GM21737 (cell line): Measurements from ENCODE around the gene IMMP1L.
"Not testable (repeated sequence)": the region's sequence is repeated elsewhere in the genome, so short reads cannot be mapped to it uniquely, and the experiment has no call there.

Experiments used
- ATAC-seq: cut with Tn5 transposase; IDR thresholded peaks from one replicate; pipeline ENCODE4 v1.9.1; 2021; ENCODE audit warnings: mild to moderate bottlenecking, moderate library complexity; ENCODE audit not compliant: unreplicated experiment

Gene IMMP1L

GRCh38 chr11:31509429-31510345, at the start of gene IMMP1L, which contains the start of gene ELP4:
TSS of gene IMMP1L (minus strand) at chr11:31509622. CDS start at chr11:31463276, 46,346 bp downstream.
TSS of gene ELP4 (plus strand) at chr11:31509767. CDS start at chr11:31509785, 18 bp downstream.
- ATAC-seq, result peak; percentile 100

DNA sequence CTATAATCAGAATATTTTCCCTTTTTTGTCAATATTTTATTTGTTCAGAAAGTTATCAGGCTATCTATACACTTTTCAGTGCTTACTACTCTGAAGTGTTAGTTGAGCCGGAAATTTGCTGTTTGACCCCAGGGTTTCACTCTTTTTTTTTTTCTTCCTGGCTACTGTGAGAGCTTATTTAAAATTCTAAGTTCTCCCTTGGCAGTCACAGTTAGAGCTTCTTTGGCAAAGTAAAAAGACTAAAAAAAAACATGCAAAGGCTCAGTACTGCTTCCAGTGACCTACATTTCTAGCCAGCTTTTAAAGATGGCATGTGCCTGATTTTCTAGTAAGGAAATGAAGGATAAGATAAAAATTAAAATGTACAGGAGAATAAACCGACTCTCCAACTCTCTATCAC, 48.6 kb upstream of the IMMP1L start:
- no peak for ATAC-seq

GRCh38 chr11:31555938-31556337, 46.5 kb upstream of the IMMP1L start:
- ATAC-seq, result no peak

DNA sequence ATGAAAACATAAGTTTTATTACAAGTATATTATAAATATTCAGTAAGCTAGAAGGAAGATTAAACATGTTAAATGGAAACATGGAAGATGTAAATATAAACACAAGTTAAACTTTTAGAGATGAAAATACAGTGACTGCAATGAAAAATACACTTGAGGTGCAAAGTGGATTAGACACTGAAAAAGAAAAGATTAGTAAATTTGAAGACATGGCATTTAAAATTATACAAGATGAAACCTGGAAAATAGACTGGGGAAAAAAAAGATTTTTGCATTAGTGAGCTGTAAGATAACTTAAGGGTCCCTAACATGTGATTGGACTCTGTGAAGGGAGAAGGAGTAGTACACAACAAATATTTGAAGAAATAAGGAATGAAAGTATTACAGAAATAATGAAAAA, 33.4 kb upstream of the IMMP1L start:
- no peak for ATAC-seq

DNA sequence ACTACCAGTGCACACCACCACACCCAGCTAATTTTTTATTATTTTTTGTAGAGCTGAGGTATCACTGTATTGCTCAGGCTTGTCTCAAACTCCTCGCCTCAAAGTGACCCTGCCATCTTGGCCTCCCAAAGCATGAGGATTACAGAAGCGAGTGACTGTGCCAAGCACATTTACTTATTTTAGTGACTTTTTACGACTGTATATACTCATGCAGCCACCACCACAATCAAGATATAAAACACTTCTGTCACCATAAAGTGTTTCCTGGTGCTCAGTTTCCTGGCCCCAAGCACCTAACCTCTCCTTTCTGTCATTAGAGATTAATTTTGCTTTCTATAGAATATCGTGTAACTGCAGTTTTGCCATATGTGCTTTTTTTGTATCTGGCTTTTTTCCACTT, 26.1 kb upstream of the IMMP1L start:
- ATAC-seq, result no peak

GRCh38 chr11:31531293-31531692, 21.9 kb upstream of the IMMP1L start:
- ATAC-seq, result no peak

DNA sequence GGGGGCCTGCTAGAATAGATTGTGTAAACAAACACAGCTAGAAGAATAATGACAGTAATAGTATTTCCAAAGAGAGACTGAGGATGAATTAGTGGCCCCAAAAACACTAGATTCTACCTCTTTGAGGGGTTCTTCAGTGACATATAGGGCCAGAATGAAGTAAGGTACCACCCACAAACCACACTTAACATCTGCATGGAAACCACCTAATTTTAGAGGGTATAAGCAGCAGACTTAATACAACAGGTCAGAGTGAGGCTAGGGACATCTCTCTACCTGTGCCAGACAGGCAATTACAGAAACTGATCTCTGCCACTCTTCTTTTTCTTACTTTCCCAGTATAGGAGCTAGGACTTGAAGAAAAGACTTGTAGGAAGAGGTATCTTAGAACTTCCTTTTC, 20.3 kb upstream of the IMMP1L start:
- ATAC-seq, result no peak

- ATAC-seq, result no peak
These were observed 19.8 kb upstream of the IMMP1L start for GRCh38 chr11:31529189-31529588.

- no peak for ATAC-seq
These were observed 12.2 kb upstream of the IMMP1L start for GRCh38 chr11:31521497-31522150.

DNA sequence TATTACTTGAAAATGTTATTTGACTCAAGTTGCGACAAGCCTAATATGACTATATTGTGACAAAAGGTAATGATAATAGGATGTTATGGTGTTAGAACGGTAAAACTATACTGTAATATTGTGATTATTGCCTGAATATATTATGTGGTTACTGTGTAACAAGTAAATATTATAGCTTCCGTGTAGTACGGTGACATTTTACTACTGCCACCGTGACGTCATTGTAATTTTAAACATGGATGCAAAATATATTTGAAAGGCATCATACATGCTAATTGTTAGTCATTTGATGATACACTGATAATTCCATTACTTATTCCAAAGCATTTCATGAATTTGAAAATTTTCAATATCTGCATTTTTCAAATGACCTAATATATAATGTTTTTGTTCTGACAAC, 2.7 kb upstream of the IMMP1L start:
- ATAC-seq, result no peak

- peak; percentile 2 for ATAC-seq
These were observed 382 bp downstream of the IMMP1L start for GRCh38 chr11:31509051-31509428.

DNA sequence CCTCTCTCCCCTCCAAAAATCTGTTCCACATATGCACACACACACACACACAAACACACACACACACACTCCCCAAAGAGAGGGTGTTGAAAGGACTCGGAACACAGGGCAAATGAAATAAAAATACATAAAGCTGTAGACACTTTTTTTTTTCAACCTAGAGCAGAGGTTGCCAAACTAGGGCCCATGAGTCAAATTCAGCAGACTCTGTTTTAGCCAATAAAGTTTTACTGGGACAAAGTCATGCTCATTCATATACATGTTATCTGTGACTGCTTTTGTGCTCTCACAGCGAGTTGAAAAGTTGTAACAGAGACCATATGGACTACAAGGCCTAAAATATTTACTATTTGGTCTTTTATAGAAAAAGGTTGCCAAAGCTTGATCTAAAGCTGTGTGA, 8.9 kb downstream of the IMMP1L start:
- ATAC-seq, result no peak

DNA sequence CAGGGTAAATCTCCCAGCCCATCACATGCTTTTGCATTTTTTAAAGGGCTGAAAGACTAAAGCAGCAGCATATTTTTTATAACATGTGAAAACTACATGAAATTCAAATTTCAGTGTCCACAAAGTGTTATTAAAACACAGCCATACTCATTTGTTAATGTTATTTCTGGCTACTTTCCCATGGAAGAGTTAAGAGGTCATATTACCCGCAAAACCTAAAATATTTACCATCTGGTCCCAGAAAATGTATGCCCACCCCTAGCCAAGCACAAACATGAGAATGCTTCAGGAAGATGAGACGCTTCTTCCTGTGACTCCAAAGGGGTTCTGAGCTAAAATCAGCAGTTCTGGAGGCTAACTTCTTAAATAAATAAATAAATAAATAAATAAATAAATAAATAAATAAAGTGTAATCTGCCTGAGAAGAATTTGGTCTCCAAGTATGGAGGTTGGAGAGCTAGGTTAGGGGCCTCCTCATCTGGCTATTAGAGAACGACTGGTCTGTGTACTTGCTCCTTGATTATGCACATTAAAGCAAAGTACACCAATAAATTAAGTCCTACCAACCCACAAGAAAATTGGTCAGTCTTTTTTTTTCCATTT, 9.7 kb downstream of the IMMP1L start:
- no peak for ATAC-seq

DNA sequence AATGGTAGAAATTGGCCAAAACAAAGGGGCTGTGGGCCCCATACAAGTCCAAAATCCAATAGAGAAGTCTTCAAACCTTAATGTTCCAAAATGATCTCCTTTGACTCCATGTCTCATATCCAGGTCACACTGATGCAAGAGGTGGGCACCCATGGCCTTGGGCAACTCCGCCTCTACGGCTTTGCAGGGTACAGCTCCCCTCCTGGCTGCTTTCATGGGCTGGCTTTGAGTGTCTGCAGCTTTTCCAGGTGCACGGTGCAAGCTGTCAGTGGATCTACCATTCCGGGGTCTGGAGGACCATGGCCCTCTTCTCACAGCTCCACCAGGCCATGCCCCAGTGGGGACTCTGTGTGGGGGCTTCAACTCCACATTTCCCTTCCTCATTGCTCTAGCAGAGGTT, 15.7 kb downstream of the IMMP1L start:
- ATAC-seq, result not testable (repeated sequence)

DNA sequence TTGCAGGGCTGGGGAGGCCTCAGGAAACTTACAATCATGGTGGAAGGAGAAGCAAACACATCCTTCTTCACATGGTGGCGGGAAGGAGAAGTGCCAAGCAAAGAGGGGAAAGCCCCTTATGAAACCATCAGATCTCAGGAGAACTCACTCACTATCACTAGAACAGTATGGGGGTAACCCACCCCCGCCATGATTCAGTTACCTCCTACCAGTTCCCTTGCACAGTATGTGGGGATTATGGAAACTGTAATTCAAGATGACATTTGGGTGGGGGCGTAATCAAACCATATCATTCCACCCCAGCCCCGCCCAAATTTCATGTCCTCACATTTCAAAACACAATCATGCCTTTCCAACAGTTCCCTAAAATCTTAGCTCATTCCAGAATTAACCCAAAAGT, 16.2 kb downstream of the IMMP1L start:
- no peak for ATAC-seq

DNA sequence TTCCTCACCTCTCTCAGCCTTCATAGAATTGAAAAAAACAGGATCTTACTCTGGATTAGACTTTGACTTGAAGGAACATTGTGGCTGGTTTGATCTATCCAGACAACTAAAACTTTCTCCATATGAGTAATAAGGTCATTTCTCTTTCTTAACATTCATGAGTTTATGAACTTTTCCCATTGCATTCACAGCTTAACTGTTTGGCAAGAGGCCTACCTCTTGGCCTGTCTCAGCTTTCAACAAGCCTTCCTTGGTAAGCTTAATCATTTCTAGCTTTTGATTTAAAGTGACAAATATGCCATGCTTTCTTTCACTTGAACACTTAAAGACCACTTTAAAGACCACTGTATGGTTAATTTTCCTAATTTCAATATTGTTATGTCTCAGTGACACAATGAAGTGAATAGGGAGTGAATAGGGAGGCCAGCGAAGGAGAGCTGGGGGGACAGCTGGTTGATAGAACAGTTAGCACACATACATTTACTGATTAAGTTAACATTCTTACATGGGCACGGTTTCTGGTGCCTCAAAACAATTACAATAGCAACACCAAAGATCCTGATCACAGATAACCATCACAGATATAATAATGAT, 17.0 kb downstream of the IMMP1L start:
- ATAC-seq, result no peak

GRCh38 chr11:31487848-31488247, 21.6 kb downstream of the IMMP1L start:
- ATAC-seq, result no peak

- no peak for ATAC-seq
These were observed 24.9 kb downstream of the IMMP1L start for GRCh38 chr11:31484497-31484896.

DNA sequence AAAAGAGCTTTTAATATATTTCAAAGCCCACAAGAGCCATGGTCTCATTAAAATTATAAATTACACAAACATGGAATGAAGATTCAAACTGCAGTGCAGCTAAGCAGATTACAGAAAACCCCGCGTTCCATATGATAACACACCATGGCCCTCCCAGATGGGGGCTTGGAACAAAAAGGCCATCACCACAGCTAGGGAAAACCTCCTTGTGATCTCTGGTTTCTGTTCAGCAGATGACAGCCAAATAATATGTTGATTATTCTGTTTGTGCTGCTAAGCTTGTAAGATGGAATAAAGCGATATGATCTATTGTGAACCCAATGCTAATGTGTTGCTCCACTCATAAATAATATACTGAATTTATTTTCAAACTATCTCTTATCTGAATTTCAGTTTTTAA, 28.5 kb downstream of the IMMP1L start:
- ATAC-seq, result no peak

DNA sequence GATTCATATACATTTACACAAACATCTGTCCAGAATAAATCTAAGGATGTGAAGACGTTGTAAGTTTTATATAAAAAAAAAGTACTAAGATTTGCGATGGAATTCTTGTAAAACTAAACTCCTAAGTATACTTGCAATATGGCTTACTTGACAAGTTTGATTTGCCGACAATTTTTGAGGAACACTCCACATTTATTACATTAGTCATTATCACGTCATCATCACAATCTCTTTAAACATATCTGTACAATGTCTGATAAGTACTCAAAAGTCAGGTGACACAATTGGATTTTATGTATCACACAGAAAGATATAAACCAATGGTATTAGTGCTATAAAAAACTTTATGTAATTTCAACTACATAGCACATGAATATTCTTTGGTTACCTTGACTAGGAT, 30.4 kb downstream of the IMMP1L start:
- no peak for ATAC-seq

DNA sequence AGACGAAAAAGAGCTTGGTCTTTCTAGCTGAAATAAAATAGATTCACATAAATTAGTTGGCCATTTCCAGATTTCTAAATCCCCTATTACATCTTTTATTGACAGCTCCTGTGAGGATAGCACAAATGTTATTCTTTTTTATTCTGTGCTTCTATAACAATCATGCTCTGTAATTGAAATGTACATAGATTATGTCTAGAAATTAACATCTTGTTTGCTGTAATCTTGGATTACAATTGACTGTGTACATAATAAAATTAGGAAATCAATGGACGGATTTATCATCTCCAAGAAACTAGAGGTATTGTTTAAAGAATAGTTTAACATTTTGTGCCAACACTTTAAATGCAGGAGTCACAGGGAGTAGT, 31.2 kb downstream of the IMMP1L start:
- no peak for ATAC-seq
